Mesothelial cell of epicardium (in vitro differentiated cells): ENCODE results near the gene SH3D19. TPM values are rescaled to one million over a fixed set of nuclear protein-coding genes. Genes with fewer than 3 reads are reported as not detected.
A peak's percentile ranks its signal among the peaks of the same experiment; 100 is the strongest.

Experiments used
- DNase-seq, 2 experiments: peaks; one replicate each; pipeline ENCODE4 v3.0.0; 2021; ENCODE audit warnings: low spot score in 2 of 2; ENCODE audit not compliant: unreplicated experiment in 2 of 2
- H3K27ac Mint-ChIP-seq: 2 replicates; pipeline ENCODE4 v1.8.0; 2021; ENCODE audit warnings: mixed read lengths
- H3K27me3 Mint-ChIP-seq: 2 replicates; pipeline ENCODE4 v1.8.0; 2021; ENCODE audit warnings: low read depth, mixed read lengths
- H3K36me3 Mint-ChIP-seq: 2 replicates; pipeline ENCODE4 v1.8.0; 2021; ENCODE audit warnings: mixed read lengths
- H3K4me1 Mint-ChIP-seq: 2 replicates; pipeline ENCODE4 v1.8.0; 2021; ENCODE audit warnings: mixed read lengths
- H3K4me3 Mint-ChIP-seq: 2 replicates; pipeline ENCODE4 v1.8.0; 2021; ENCODE audit warnings: mild to moderate bottlenecking, moderate library complexity, mixed read lengths
- H3K9me3 Mint-ChIP-seq: 2 replicates; pipeline ENCODE4 v1.8.0; 2021; ENCODE audit warnings: mixed read lengths
- CTCF ChIP-seq: fragments of 200-600 bp; sonication (generic); IDR thresholded peaks from one replicate; pipeline ENCODE4 v1.5.0; 2021; ENCODE audit warnings: antibody characterized with exemption; ENCODE audit not compliant: unreplicated experiment
- total RNA-seq: library from RNA; stranded (reverse); gene quantifications from 3 replicates; pipeline ENCODE4 v1.2.1, GENCODE V29; 2021

The SH3D19 gene
- total RNA-seq, 1 donor from 2014 or later, result 39.3 TPM

- H3K27me3 Mint-ChIP-seq, result no peaks in the 10 kb centered on the region
- H3K4me3 Mint-ChIP-seq, result peak overlapping the region; percentile 99
- H3K36me3 Mint-ChIP-seq, result peaks cover 23% of the 10 kb centered on the region
- no peaks in the 10 kb centered on the region for H3K9me3 Mint-ChIP-seq
- H3K4me1 Mint-ChIP-seq, result peaks cover 23% of the 10 kb centered on the region
- H3K27ac Mint-ChIP-seq, result peak overlapping the region; percentile 99
- no peak for TF ChIP-seq CTCF
- DNase-seq, result no peak
Observed at GRCh38 chr4:151099976-151100417, 225.4 kb downstream of the SH3D19 start.

GRCh38 chr4:151099229-151099975 is 226.0 kb downstream of the SH3D19 start, which contains the start of gene RPS3A:
RPS3A (plus strand) TSS chr4:151099628; CDS start chr4:151099653, 25 bp downstream.
- Mint-ChIP-seq H3K4me1 (peaks cover 23% of the 10 kb centered on the region), H3K4me3 (peak within 1 kb of the TSS; percentile 99), H3K9me3 (no peaks in the 10 kb centered on the region), H3K27me3 (no peaks in the 10 kb centered on the region), H3K27ac (peak within 1 kb of the TSS; percentile 99), H3K36me3 (peaks cover 18% of the 10 kb centered on the region)
- peak; percentile 81 to 97 for DNase-seq
- TF ChIP-seq CTCF, result peak; percentile 16

DNA sequence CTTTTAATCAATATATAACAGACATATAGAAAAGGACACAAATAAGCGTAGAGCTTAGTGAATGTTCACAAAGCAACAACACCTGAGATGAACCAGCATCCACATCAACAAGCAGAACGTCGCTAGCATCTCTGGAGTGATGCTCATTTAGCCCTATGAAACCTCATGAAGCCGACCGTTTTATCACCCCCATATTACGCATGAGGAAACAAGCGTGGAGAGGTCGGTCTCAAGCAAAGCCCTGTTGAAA is 226.5 kb downstream of the SH3D19 start:
- H3K9me3 Mint-ChIP-seq, result no peaks in the 10 kb centered on the region
- peaks cover 23% of the 10 kb centered on the region for H3K4me1 Mint-ChIP-seq
- peak overlapping the region; percentile 99 for H3K27ac Mint-ChIP-seq
- TF ChIP-seq CTCF, result no peak
- peaks cover 18% of the 10 kb centered on the region for H3K36me3 Mint-ChIP-seq
- no peaks in the 10 kb centered on the region for H3K27me3 Mint-ChIP-seq
- no peak for DNase-seq
- H3K4me3 Mint-ChIP-seq, result peak overlapping the region; percentile 99

- peaks cover 23% of the 10 kb centered on the region for H3K4me1 Mint-ChIP-seq
- H3K27me3 Mint-ChIP-seq, result no peaks in the 10 kb centered on the region
- peaks cover 16% of the 10 kb centered on the region for H3K36me3 Mint-ChIP-seq
- H3K9me3 Mint-ChIP-seq, result no peaks in the 10 kb centered on the region
- TF ChIP-seq CTCF, result no peak
- DNase-seq, result no peak
- peak overlapping the region; percentile 61 for H3K27ac Mint-ChIP-seq
- no peak overlapping the region for H3K4me3 Mint-ChIP-seq
Observed at GRCh38 chr4:151097759-151098158, 227.6 kb downstream of the SH3D19 start.

DNA sequence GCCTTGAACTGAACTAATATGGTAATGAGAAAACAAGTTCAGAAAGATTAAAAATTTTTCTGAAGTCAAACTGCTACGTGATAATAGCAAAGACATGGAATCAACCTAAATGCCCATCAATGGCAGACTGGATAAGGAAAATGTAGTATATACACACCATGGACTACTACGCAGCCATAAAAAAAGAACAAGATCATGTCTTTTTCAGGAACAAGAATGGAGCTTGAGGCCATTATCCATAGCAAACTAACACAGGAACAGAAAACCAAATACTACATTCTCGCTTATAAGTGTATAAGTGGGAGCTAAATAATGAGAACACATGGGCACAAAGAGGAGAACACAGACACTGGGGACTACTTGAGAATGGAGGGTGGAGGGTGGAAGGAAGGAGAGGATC is 230.3 kb downstream of the SH3D19 start:
- peaks cover 2% of the 10 kb centered on the region for H3K4me1 Mint-ChIP-seq
- H3K27ac Mint-ChIP-seq, result no peak overlapping the region
- H3K4me3 Mint-ChIP-seq, result no peak overlapping the region
- TF ChIP-seq CTCF, result no peak
- no peak for DNase-seq
- no peaks in the 10 kb centered on the region for H3K27me3 Mint-ChIP-seq
- H3K9me3 Mint-ChIP-seq, result no peaks in the 10 kb centered on the region
- H3K36me3 Mint-ChIP-seq, result no peaks in the 10 kb centered on the region

GRCh38 chr4:151094290-151094751 is 231.1 kb downstream of the SH3D19 start:
- DNase-seq, result no peak
- no peaks in the 10 kb centered on the region for H3K4me1 Mint-ChIP-seq
- TF ChIP-seq CTCF, result no peak
- no peak overlapping the region for H3K4me3 Mint-ChIP-seq
- no peaks in the 10 kb centered on the region for H3K36me3 Mint-ChIP-seq
- H3K27me3 Mint-ChIP-seq, result no peaks in the 10 kb centered on the region
- H3K27ac Mint-ChIP-seq, result no peak overlapping the region
- no peaks in the 10 kb centered on the region for H3K9me3 Mint-ChIP-seq
